Inflammatory macrophage treated with lipopolysaccharide for 1 hour (primary cell): ENCODE results near the gene GSC.
"Not testable (repeated sequence)": the region's sequence is repeated elsewhere in the genome, so short reads cannot be mapped to it uniquely, and the experiment has no call there.

Experiments
- DNase-seq, 2 donors: peaks; one replicate each; pipeline ENCODE4 v3.0.0-alpha.2; 2020 to 2022

GSC gene

GRCh38 chr14:94769391-94770250, at the start of gene GSC:
TSS of gene GSC (minus strand) at chr14:94770113. CDS start at chr14:94770015, 98 bp downstream.
- DNase-seq, result peak in 1 of 2 donors; percentile 12

- no peak for DNase-seq
Observed at GRCh38 chr14:94819531-94819930, 49.6 kb upstream of the GSC start.

GRCh38 chr14:94816113-94816512, 46.2 kb upstream of the GSC start:
- no peak for DNase-seq

GRCh38 chr14:94805680-94806288, 35.9 kb upstream of the GSC start:
- DNase-seq, result no peak

GRCh38 chr14:94801225-94801624, 31.3 kb upstream of the GSC start:
- no peak for DNase-seq

- DNase-seq, result not testable (repeated sequence)
Observed at GRCh38 chr14:94800764-94801163, 30.9 kb upstream of the GSC start.

- no peak for DNase-seq
Observed at GRCh38 chr14:94797887-94798286, 28.0 kb upstream of the GSC start.

- no peak for DNase-seq
Observed at GRCh38 chr14:94796278-94796677, 26.4 kb upstream of the GSC start.

- no peak for DNase-seq
Observed at GRCh38 chr14:94795372-94795771, 25.5 kb upstream of the GSC start.

- no peak for DNase-seq
Observed at GRCh38 chr14:94793901-94794300, 24.0 kb upstream of the GSC start.

- no peak for DNase-seq
Observed at GRCh38 chr14:94787655-94788054, 17.7 kb upstream of the GSC start.

- no peak for DNase-seq
Observed at GRCh38 chr14:94787092-94787491, 17.2 kb upstream of the GSC start.

- DNase-seq, result no peak
Observed at GRCh38 chr14:94780536-94781399, 10.9 kb upstream of the GSC start.

- no peak for DNase-seq
Observed at GRCh38 chr14:94779713-94780112, 9.8 kb upstream of the GSC start.

GRCh38 chr14:94775871-94776210, 5.9 kb upstream of the GSC start:
- peak in 1 of 2 donors; percentile 9 for DNase-seq

- DNase-seq, result no peak
Observed at GRCh38 chr14:94775091-94775870, 5.4 kb upstream of the GSC start.

GRCh38 chr14:94774344-94775090, 4.6 kb upstream of the GSC start:
- no peak for DNase-seq

GRCh38 chr14:94773655-94774343, 3.9 kb upstream of the GSC start:
- no peak for DNase-seq

GRCh38 chr14:94773061-94773648, 3.2 kb upstream of the GSC start:
- no peak for DNase-seq

- no peak for DNase-seq
Observed at GRCh38 chr14:94772548-94772947, 2.6 kb upstream of the GSC start.
